ENCODE results near the gene EIF3C. TPM values are rescaled to one million over a fixed set of nuclear protein-coding genes. Genes with fewer than 3 reads are reported as not detected.
"Not testable (repeated sequence)": the region's sequence is repeated elsewhere in the genome, so short reads cannot be mapped to it uniquely, and the experiment has no call there.

Gene EIF3C
- total RNA-seq, 6 donors from 2014 or later: 218 to 799 (median 446) TPM

- H3K4me1 ChIP-seq; H3K27ac ChIP-seq; H3K36me3 ChIP-seq; DNase-seq; H3K9me3 ChIP-seq; H3K27me3 ChIP-seq; H3K4me3 ChIP-seq; ATAC-seq (ENCODE audit: low FRiP score in 2 of 2): not testable (repeated sequence)
- WGBS, 2 donors: 87 to 90% methylated on average over 11 of the region's 15 CpGs
These were observed 11.8 kb downstream of the EIF3C start for GRCh38 chr16:28722852-28723650.

DNA sequence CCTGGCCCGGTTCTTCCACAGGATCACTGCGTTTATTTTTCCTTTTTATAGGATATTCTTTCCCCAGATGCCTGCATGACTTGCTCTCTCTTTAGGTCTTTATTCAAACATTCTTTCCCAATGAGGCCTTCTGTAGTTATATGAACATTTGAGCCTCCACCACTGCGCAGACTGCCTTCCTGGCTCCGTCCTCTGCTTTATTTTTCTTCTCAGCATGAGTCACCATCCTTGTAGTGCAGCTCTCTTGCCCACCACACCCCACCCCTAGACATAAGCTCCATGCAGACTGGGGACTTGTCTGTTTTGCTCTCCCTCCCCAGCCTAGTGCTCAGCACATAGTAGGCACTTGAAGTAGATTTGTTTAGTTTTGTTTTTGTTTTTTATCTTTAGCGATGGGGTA is 20.0 kb downstream of the EIF3C start:
- not testable (repeated sequence) for H3K4me1 ChIP-seq, DNase-seq, H3K9me3 ChIP-seq, H3K27ac ChIP-seq, H3K4me3 ChIP-seq, H3K36me3 ChIP-seq, H3K27me3 ChIP-seq
- WGBS, 2 donors: 83% methylated on average over 1 of the region's 5 CpGs; no CpG with 5 or more reads in 1 of the 2 donors
- peak in 1 of 2 donors; percentile 80 for ATAC-seq (ENCODE audit: low FRiP score in 2 of 2)

- peak in 1 of 2 donors; percentile 69 for ATAC-seq (ENCODE audit: low FRiP score in 2 of 2)
- not testable (repeated sequence) for H3K36me3 ChIP-seq, DNase-seq, H3K9me3 ChIP-seq, H3K27me3 ChIP-seq, H3K4me1 ChIP-seq, H3K4me3 ChIP-seq, H3K27ac ChIP-seq
- no CpG with 5 or more reads among the region's 9 CpGs for WGBS, 2 donors
These were observed 21.3 kb downstream of the EIF3C start for GRCh38 chr16:28732455-28733124.

DNA sequence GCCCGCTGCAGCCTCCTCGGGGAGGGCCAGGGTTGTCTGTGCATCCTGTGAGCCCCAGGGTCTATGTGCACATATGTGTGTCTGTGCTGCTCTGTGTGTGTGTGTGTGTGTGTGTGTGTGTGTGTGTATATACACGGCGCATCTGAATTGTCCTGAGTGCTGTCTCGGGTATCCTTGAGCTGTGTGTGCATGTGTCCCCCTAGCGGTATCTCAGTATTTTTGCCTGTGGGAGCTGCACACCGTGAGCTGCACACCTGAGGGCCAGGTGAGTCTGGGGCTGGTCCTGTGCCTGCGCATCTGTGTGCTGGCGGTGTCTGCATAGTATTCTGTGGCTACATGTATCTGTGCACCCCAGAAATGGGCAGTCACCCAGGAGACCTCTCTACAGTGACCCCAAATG is 28.5 kb downstream of the EIF3C start:
- no CpG with 5 or more reads among the region's 9 CpGs for WGBS, 2 donors
- not testable (repeated sequence) for H3K4me1 ChIP-seq, DNase-seq, H3K4me3 ChIP-seq, H3K27ac ChIP-seq, H3K9me3 ChIP-seq, H3K36me3 ChIP-seq, H3K27me3 ChIP-seq
- ATAC-seq (ENCODE audit: low FRiP score in 2 of 2): peak in 1 of 2 donors; percentile 78

DNA sequence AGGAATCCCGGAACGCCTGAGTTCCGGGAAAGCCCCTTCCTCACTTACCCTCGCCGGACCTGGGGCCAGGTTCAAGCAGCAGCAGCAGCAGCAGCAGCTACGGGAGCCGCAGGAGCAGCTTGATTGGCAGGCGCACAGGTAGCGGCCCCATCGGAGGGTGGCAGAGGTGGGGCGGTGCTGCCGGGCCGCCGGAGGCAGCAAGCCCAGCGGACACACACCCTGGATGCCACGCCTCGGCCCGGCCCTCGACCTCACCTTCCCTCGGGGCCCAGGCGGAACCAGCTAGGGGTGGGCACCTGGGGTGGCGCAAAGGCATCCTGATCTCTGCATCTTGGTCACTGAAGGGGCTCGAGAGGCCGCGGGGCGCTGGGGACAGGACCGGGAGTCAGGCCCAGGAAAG is 29.4 kb downstream of the EIF3C start:
- H3K4me3 ChIP-seq, H3K27me3 ChIP-seq, H3K9me3 ChIP-seq, H3K4me1 ChIP-seq, H3K27ac ChIP-seq, H3K36me3 ChIP-seq: not testable (repeated sequence)
- DNase-seq (peak in 1 of 2 donors; percentile 41), ATAC-seq (ENCODE audit: low FRiP score in 2 of 2) (peak; percentile 43 to 72)
- WGBS, 2 donors: no CpG with 5 or more reads among the region's 27 CpGs

GRCh38 chr16:28741295-28741694 is 30.0 kb downstream of the EIF3C start:
- WGBS, 2 donors: 62% methylated on average over 4 of the region's 9 CpGs; no CpG with 5 or more reads in 1 of the 2 donors
- ATAC-seq (ENCODE audit: low FRiP score in 2 of 2): not testable (repeated sequence)

DNA sequence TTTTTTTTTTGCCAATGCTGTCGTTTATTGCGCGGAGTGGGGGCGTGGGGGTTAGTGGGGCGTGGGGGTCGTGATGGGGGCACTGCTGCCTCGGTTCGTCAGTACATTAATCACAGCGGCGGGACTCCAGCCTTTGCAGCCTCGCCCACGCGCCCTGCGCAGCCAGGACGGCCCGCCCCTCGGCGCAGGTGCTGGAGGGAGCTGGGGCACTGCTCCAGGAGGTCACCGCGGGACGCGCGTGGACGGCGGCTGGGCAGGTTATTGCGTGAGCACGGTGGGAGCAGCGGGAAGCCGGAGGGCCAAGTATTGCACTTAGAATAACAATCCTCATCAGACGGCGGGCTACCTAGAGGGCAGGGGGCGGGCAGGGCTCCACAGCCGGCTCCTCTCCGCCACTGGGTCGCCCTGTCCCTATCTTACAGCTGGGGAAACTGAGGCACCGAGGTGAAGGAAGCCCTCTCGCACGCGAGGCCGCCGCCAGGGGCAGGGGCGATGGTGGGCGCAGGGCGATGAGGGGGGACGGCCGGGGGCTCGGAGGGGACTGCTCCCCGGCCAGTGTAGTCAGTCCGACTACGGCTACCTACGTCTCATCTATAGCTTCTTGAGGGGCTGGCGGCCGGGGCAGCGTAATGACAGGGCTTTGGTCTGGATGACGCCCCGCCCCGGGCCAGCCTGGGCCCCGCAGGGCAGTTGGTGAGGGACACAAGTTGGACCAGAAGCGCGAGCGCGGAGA is 35.5 kb downstream of the EIF3C start:
- not testable (repeated sequence) for H3K27me3 ChIP-seq; ATAC-seq (ENCODE audit: low FRiP score in 2 of 2); H3K4me3 ChIP-seq; H3K9me3 ChIP-seq; H3K36me3 ChIP-seq; H3K4me1 ChIP-seq; H3K27ac ChIP-seq
- DNase-seq: peak in 1 of 2 donors; percentile 61
- WGBS, 2 donors: 53% methylated on average over 2 of the region's 62 CpGs; no CpG with 5 or more reads in 1 of the 2 donors

More at GRCh38 chr16:28741295-28741694, 30.0 kb downstream of the EIF3C start:
- DNase-seq, H3K4me1 ChIP-seq, H3K27me3 ChIP-seq, H3K9me3 ChIP-seq, H3K27ac ChIP-seq, H3K36me3 ChIP-seq, H3K4me3 ChIP-seq: not testable (repeated sequence)

GRCh38 chr16:28749997-28750465 is 38.8 kb downstream of the EIF3C start:
- peak; percentile 44 to 89 for DNase-seq
- 10 to 25% methylated on average over 9 to 20 of the region's 33 CpGs for WGBS, 2 donors
- Histone ChIP-seq H3K27ac (peak overlapping the region in 1 of 4 donors; percentile 24), H3K4me3 (peak overlapping the region in 3 of 4 donors; percentile 25 to 28 (median 27))
- not testable (repeated sequence) for H3K27me3 ChIP-seq, H3K4me1 ChIP-seq, H3K36me3 ChIP-seq, H3K9me3 ChIP-seq
- ATAC-seq (ENCODE audit: low FRiP score in 2 of 2): peak; percentile 99 to 100

GRCh38 chr16:28750469-28751067 is 39.3 kb downstream of the EIF3C start:
- H3K4me3 ChIP-seq: peak overlapping the region in 2 of 4 donors; percentile 25 to 27
- H3K9me3 ChIP-seq, H3K27me3 ChIP-seq, H3K27ac ChIP-seq, DNase-seq, H3K4me1 ChIP-seq, H3K36me3 ChIP-seq: not testable (repeated sequence)
- ATAC-seq (ENCODE audit: low FRiP score in 2 of 2): peak; percentile 70 to 89
- no CpG with 5 or more reads among the region's 48 CpGs for WGBS, 2 donors

DNA sequence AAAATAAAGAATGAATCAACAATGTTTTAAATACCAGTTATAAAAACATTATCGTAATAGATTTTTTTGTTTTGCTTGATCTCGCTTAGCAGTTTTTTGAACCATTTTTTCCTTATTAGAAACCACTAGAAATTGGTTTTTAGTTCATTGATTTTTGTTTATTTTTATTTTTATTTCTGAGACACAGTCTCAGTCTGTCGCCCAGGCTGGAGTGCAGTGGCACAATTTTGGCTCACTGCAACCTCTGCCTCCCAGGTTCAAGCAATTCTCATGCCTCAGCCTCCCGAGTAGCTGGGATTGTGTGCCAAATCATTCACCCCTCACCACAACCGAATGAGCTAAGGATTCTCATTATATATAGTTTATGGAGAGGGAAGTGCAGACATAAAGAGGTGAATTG is 40.2 kb downstream of the EIF3C start, which contains the start of gene NPIPB9:
Gene NPIPB9 (plus strand): TSS at position 301 of the 400 bp plus-strand sequence.
- H3K9me3 ChIP-seq; ATAC-seq (ENCODE audit: low FRiP score in 2 of 2); H3K36me3 ChIP-seq; H3K27me3 ChIP-seq; H3K4me3 ChIP-seq; DNase-seq; H3K27ac ChIP-seq; H3K4me1 ChIP-seq: not testable (repeated sequence)
- WGBS, 2 donors: no CpG with 5 or more reads among the region's 5 CpGs

DNA sequence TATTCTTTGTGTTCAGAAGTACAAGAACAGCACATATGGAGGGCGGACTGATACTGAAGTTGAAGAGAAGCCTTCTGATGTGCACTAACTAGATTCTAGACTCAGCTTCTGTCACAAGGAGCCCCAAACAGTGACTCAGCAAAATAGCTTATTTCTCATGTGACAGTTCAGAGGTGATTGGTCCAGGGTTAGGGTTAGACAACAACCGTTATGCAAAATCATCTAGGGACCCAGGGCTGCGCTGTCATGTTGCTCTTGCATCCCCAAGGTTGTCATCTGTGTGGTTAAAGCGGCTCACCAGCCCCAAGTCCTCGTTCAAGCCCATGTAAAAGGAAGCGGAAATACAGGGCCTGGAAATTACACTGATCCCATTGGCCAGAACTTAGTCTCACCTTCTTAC is 70.4 kb downstream of the EIF3C start:
- H3K4me1 ChIP-seq; H3K36me3 ChIP-seq; H3K27me3 ChIP-seq; ATAC-seq (ENCODE audit: low FRiP score in 2 of 2); DNase-seq; H3K9me3 ChIP-seq; H3K27ac ChIP-seq; H3K4me3 ChIP-seq: not testable (repeated sequence)
- no CpG with 5 or more reads among the region's 6 CpGs for WGBS, 2 donors

DNA sequence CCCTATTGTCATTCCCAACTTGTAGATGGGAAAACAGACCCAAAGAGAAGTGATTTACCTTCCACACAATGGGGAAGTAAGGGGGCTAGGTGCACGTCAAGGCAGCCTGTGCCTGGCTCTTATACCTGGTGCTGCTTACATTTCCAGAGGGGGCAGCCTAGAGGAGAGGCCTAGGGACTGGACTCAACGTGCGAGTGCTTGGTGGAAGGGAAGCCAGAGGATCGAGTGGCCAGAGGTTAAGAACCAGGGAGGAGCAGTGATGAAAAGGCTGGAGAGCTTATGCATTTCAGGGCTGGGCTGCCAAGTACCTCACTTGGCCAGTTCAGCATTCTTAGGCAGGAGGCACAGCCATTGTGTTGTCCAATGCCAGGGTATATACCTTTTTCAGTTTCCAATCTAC is 71.1 kb downstream of the EIF3C start:
- WGBS, 2 donors: no CpG with 5 or more reads among the region's 4 CpGs
- not testable (repeated sequence) for H3K36me3 ChIP-seq; H3K4me3 ChIP-seq; DNase-seq; H3K4me1 ChIP-seq; H3K27me3 ChIP-seq; ATAC-seq (ENCODE audit: low FRiP score in 2 of 2); H3K27ac ChIP-seq; H3K9me3 ChIP-seq
